ENCODE data around the gene B4GALT7.

Gene B4GALT7

GRCh38 chr5:177605078-177605477 is 5.1 kb downstream of the B4GALT7 start:
- Histone ChIP-seq H3K4me3 (ENCODE audit: low read length) (no peak overlapping the region), H3K36me3 (ENCODE audit: insufficient read depth, low read length) (peaks cover 11% of the 10 kb centered on the region), H3K4me1 (ENCODE audit: control insufficient read depth, insufficient read depth, low read length) (peaks cover 7% of the 10 kb centered on the region), H3K9ac (ENCODE audit: low read depth, low read length) (no peak overlapping the region), H3K9me3 (replicated peaks; ENCODE audit: low read length) (no peaks in the 10 kb centered on the region), H3K27me3 (ENCODE audit: control insufficient read depth, insufficient read depth, low read length) (no peaks in the 10 kb centered on the region), H3K4me2 (ENCODE audit: low read length) (no peak overlapping the region)

GRCh38 chr5:177605667-177606066 is 5.7 kb downstream of the B4GALT7 start:
- Histone ChIP-seq H3K4me2 (ENCODE audit: low read length) (no peak overlapping the region), H3K4me3 (ENCODE audit: low read length) (no peak overlapping the region), H3K4me1 (ENCODE audit: control insufficient read depth, insufficient read depth, low read length) (peaks cover 7% of the 10 kb centered on the region), H3K9me3 (replicated peaks; ENCODE audit: low read length) (no peaks in the 10 kb centered on the region), H3K36me3 (ENCODE audit: insufficient read depth, low read length) (peaks cover 11% of the 10 kb centered on the region), H3K27me3 (ENCODE audit: control insufficient read depth, insufficient read depth, low read length) (no peaks in the 10 kb centered on the region), H3K9ac (ENCODE audit: low read depth, low read length) (no peak overlapping the region)

- H3K4me2 ChIP-seq (ENCODE audit: low read length): no peak overlapping the region
- H3K4me1 ChIP-seq (ENCODE audit: control insufficient read depth, insufficient read depth, low read length): peaks cover under 1% of the 10 kb centered on the region
- no peak overlapping the region for H3K9ac ChIP-seq (ENCODE audit: low read depth, low read length)
- H3K27me3 ChIP-seq (ENCODE audit: control insufficient read depth, insufficient read depth, low read length): no peaks in the 10 kb centered on the region
- H3K4me3 ChIP-seq (ENCODE audit: low read length): no peak overlapping the region
- H3K9me3 ChIP-seq (replicated peaks; ENCODE audit: low read length): no peaks in the 10 kb centered on the region
- H3K36me3 ChIP-seq (ENCODE audit: insufficient read depth, low read length): peaks cover 11% of the 10 kb centered on the region
These were observed 6.4 kb downstream of the B4GALT7 start for GRCh38 chr5:177606071-177607051.

GRCh38 chr5:177607115-177607451 is 7.2 kb downstream of the B4GALT7 start:
- H3K4me2 ChIP-seq (ENCODE audit: low read length): no peak overlapping the region
- no peaks in the 10 kb centered on the region for H3K9me3 ChIP-seq (replicated peaks; ENCODE audit: low read length)
- no peaks in the 10 kb centered on the region for H3K27me3 ChIP-seq (ENCODE audit: control insufficient read depth, insufficient read depth, low read length)
- H3K36me3 ChIP-seq (ENCODE audit: insufficient read depth, low read length): peaks cover 11% of the 10 kb centered on the region
- no peaks in the 10 kb centered on the region for H3K4me1 ChIP-seq (ENCODE audit: control insufficient read depth, insufficient read depth, low read length)
- no peak overlapping the region for H3K4me3 ChIP-seq (ENCODE audit: low read length)
- no peak overlapping the region for H3K9ac ChIP-seq (ENCODE audit: low read depth, low read length)

GRCh38 chr5:177607452-177608192 is 7.7 kb downstream of the B4GALT7 start:
- H3K9ac ChIP-seq (ENCODE audit: low read depth, low read length): no peak overlapping the region
- no peak overlapping the region for H3K4me2 ChIP-seq (ENCODE audit: low read length)
- H3K4me3 ChIP-seq (ENCODE audit: low read length): no peak overlapping the region
- peaks cover 11% of the 10 kb centered on the region for H3K36me3 ChIP-seq (ENCODE audit: insufficient read depth, low read length)
- H3K9me3 ChIP-seq (replicated peaks; ENCODE audit: low read length): no peaks in the 10 kb centered on the region
- H3K4me1 ChIP-seq (ENCODE audit: control insufficient read depth, insufficient read depth, low read length): no peaks in the 10 kb centered on the region
- no peaks in the 10 kb centered on the region for H3K27me3 ChIP-seq (ENCODE audit: control insufficient read depth, insufficient read depth, low read length)

- H3K27me3 ChIP-seq (ENCODE audit: control insufficient read depth, insufficient read depth, low read length): no peaks in the 10 kb centered on the region
- H3K4me2 ChIP-seq (ENCODE audit: low read length): no peak overlapping the region
- H3K36me3 ChIP-seq (ENCODE audit: insufficient read depth, low read length): peaks cover 11% of the 10 kb centered on the region
- H3K9me3 ChIP-seq (replicated peaks; ENCODE audit: low read length): no peaks in the 10 kb centered on the region
- no peak overlapping the region for H3K9ac ChIP-seq (ENCODE audit: low read depth, low read length)
- H3K4me1 ChIP-seq (ENCODE audit: control insufficient read depth, insufficient read depth, low read length): no peaks in the 10 kb centered on the region
- no peak overlapping the region for H3K4me3 ChIP-seq (ENCODE audit: low read length)
These were observed 8.5 kb downstream of the B4GALT7 start for GRCh38 chr5:177608243-177609075.

GRCh38 chr5:177609076-177610059 is 9.4 kb downstream of the B4GALT7 start:
- no peaks in the 10 kb centered on the region for H3K27me3 ChIP-seq (ENCODE audit: control insufficient read depth, insufficient read depth, low read length)
- no peak overlapping the region for H3K4me2 ChIP-seq (ENCODE audit: low read length)
- H3K4me1 ChIP-seq (ENCODE audit: control insufficient read depth, insufficient read depth, low read length): no peaks in the 10 kb centered on the region
- H3K9ac ChIP-seq (ENCODE audit: low read depth, low read length): no peak overlapping the region
- no peak overlapping the region for H3K4me3 ChIP-seq (ENCODE audit: low read length)
- H3K9me3 ChIP-seq (replicated peaks; ENCODE audit: low read length): no peaks in the 10 kb centered on the region
- peaks cover 11% of the 10 kb centered on the region for H3K36me3 ChIP-seq (ENCODE audit: insufficient read depth, low read length)

- Histone ChIP-seq H3K9ac (ENCODE audit: low read depth, low read length) (no peak overlapping the region), H3K9me3 (replicated peaks; ENCODE audit: low read length) (no peaks in the 10 kb centered on the region), H3K4me2 (ENCODE audit: low read length) (no peak overlapping the region), H3K36me3 (ENCODE audit: insufficient read depth, low read length) (peaks cover 11% of the 10 kb centered on the region), H3K4me1 (ENCODE audit: control insufficient read depth, insufficient read depth, low read length) (no peaks in the 10 kb centered on the region), H3K4me3 (ENCODE audit: low read length) (no peak overlapping the region), H3K27me3 (ENCODE audit: control insufficient read depth, insufficient read depth, low read length) (no peaks in the 10 kb centered on the region)
These were observed 10.3 kb downstream of the B4GALT7 start for GRCh38 chr5:177610131-177610769.

- H3K9ac ChIP-seq (ENCODE audit: low read depth, low read length): no peak overlapping the region
These were observed 11.0 kb downstream of the B4GALT7 start for GRCh38 chr5:177610770-177611445.

More at GRCh38 chr5:177610770-177611445, 11.0 kb downstream of the B4GALT7 start:
- Histone ChIP-seq H3K4me2 (ENCODE audit: low read length) (no peak overlapping the region), H3K9me3 (replicated peaks; ENCODE audit: low read length) (no peaks in the 10 kb centered on the region), H3K4me3 (ENCODE audit: low read length) (no peak overlapping the region), H3K4me1 (ENCODE audit: control insufficient read depth, insufficient read depth, low read length) (no peaks in the 10 kb centered on the region), H3K36me3 (ENCODE audit: insufficient read depth, low read length) (peaks cover 11% of the 10 kb centered on the region), H3K27me3 (ENCODE audit: control insufficient read depth, insufficient read depth, low read length) (no peaks in the 10 kb centered on the region)

Data from skeletal muscle satellite cell (primary cell).